GM10266 (cell line): ENCODE results near the gene ATP13A3.
"Not testable (repeated sequence)": the region's sequence is repeated elsewhere in the genome, so short reads cannot be mapped to it uniquely, and the experiment has no call there.

ENCODE experiments used
- DNase-seq: peaks from one replicate; pipeline ENCODE4 v3.0.0; 2012; ENCODE audit errors: extremely low spot score
- CTCF ChIP-seq: IDR thresholded peaks from 2 replicates; pipeline ENCODE4 v1.5.1; 2012; ENCODE audit warnings: mild to moderate bottlenecking, low read depth; ENCODE audit not compliant: control insufficient read depth, insufficient read depth; ENCODE audit errors: missing control alignments

ATP13A3 gene

GRCh38 chr3:194508491-194509453 lies 22.0 kb upstream of the ATP13A3 start:
- TF ChIP-seq CTCF, result no peak
- DNase-seq, result no peak

- no peak for DNase-seq
- TF ChIP-seq CTCF, result no peak
These were observed 20.8 kb upstream of the ATP13A3 start for GRCh38 chr3:194507571-194507970.

- no peak for TF ChIP-seq CTCF
These were observed 19.1 kb upstream of the ATP13A3 start for GRCh38 chr3:194505791-194506415.

DNA sequence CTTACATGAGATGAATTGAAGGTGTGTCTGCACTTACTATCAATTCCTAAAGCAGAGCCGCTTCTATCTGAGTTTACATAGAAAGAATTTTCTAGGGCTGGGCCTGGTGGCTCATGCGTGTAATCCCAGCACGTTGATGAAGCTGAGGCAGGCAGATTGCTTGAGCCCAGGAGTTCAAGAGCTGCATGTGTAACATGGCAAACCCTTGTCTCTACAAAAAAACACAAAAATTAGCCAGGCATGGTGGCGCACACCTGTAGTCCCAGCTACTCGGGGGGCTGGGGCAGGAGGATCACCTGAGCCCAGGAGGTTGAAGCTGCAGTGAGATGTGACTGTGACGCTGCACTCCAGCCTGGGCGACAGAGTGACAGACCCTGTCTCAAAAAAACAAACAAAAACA lies 18.1 kb upstream of the ATP13A3 start:
- no peak for TF ChIP-seq CTCF
- no peak for DNase-seq

More at GRCh38 chr3:194505791-194506415, 19.1 kb upstream of the ATP13A3 start:
- no peak for DNase-seq

DNA sequence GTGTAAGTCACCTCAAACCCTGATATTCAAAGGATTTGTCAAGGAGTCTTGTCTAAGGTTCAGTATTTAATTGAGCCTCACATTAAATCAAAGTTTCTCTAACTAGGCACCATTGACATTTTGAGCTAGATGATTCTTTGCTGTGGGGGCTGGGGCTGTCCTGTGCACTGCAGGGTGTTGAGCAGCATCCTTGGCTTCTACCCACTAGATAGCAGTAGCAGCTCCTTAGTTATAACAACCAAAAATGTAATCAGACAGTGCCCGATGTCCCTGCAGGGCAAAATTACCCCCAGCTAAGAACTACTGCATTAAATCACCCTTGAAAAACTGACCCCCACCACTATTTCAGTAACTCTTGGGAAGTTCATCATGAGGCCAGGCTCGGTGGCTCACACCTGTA lies 17.3 kb upstream of the ATP13A3 start:
- TF ChIP-seq CTCF, result no peak

GRCh38 chr3:194503081-194503531 lies 16.3 kb upstream of the ATP13A3 start:
- no peak for TF ChIP-seq CTCF
- no peak for DNase-seq

More for the DNA sequence above, 17.3 kb upstream of the ATP13A3 start:
- DNase-seq, result no peak

GRCh38 chr3:194500198-194500597 lies 13.4 kb upstream of the ATP13A3 start:
- no peak for TF ChIP-seq CTCF
- DNase-seq, result no peak

- DNase-seq, result not testable (repeated sequence)
These were observed 12.7 kb upstream of the ATP13A3 start for GRCh38 chr3:194499516-194499915.
